ENCODE data around the gene MICAL1.

The MICAL1 gene

DNA sequence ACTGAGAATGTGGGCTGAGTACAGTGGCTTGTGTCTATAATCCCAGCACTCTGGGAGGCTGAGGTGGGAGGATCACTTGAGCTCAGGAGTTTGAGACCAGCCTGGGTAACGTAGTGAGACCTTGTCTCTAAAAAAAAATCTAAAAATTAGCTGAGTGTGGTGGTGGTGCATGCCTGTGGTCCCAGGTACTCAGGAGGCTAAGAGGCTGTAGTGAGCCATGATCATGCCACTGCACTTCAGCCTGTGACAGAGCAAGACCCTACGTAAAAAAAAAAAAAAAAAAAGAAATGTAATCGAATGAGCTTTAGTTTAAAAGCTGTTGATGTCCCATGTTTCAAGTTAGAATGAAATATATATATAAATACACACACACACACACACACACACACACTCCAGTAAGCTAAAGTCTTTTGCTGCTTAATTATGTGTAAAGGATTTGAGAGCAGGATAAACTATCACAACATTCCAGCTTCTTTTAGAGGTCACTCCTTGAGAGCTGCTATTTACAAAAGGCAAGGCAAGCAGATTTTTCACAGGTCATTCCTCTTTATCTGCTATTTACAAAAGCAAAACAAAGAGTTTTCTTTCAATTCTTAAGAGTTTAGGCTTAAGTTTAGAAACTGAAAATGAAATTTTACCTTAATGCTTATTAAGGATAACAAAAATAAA, 4.7 kb upstream of the MICAL1 start:
- TF ChIP-seq POLR2AphosphoS5 (IDR thresholded peaks at IDR 0.05; ENCODE audit: borderline replicate concordance, low read depth, low read length) (no peak), FOXP2 (optimal IDR thresholded peaks at IDR 0.05; ENCODE audit: control extremely low read depth, extremely low read length, insufficient read depth) (no peak), EZH2 (IDR thresholded peaks at IDR 0.05) (no peak)

GRCh38 chr6:109458774-109459531, 3.4 kb upstream of the MICAL1 start:
- Histone ChIP-seq H3K4me3 (no peak overlapping the region), H3K27ac (no peak overlapping the region)

More for the DNA sequence above, 4.7 kb upstream of the MICAL1 start:
- H3K9ac ChIP-seq (ENCODE audit: insufficient read length): no peak overlapping the region
- no peak for DNase-seq (ENCODE audit: low read depth, low spot score)
- H3K27ac ChIP-seq: peak overlapping the region; percentile 75
- no peaks in the 10 kb centered on the region for H3K9me3 ChIP-seq (ENCODE audit: low read depth, low read length)
- H3K36me3 ChIP-seq (ENCODE audit: insufficient read depth, low read length): peaks cover 37% of the 10 kb centered on the region
- H3K4me3 ChIP-seq: no peak overlapping the region

GRCh38 chr6:109457562-109457996, 2.0 kb upstream of the MICAL1 start:
- no peak for DNase-seq (ENCODE audit: low read depth, low spot score)
- Histone ChIP-seq H3K36me3 (ENCODE audit: insufficient read depth, low read length) (peaks cover 15% of the 10 kb centered on the region), H3K4me3 (peak overlapping the region; percentile 84), H3K9me3 (ENCODE audit: low read depth, low read length) (no peaks in the 10 kb centered on the region), H3K9ac (ENCODE audit: insufficient read length) (no peak overlapping the region), H3K27ac (peak overlapping the region; percentile 81)
- TF ChIP-seq EZH2 (IDR thresholded peaks at IDR 0.05) (no peak), FOXP2 (optimal IDR thresholded peaks at IDR 0.05; ENCODE audit: control extremely low read depth, extremely low read length, insufficient read depth) (no peak), POLR2AphosphoS5 (IDR thresholded peaks at IDR 0.05; ENCODE audit: borderline replicate concordance, low read depth, low read length) (peak; percentile 46; the same call in 1 of the 2 replicates)

More at GRCh38 chr6:109458774-109459531, 3.4 kb upstream of the MICAL1 start:
- TF ChIP-seq EZH2 (IDR thresholded peaks at IDR 0.05): no peak
- TF ChIP-seq POLR2AphosphoS5 (IDR thresholded peaks at IDR 0.05; ENCODE audit: borderline replicate concordance, low read depth, low read length): no peak
- no peaks in the 10 kb centered on the region for H3K9me3 ChIP-seq (ENCODE audit: low read depth, low read length)
- no peak for DNase-seq (ENCODE audit: low read depth, low spot score)
- peaks cover 24% of the 10 kb centered on the region for H3K36me3 ChIP-seq (ENCODE audit: insufficient read depth, low read length)
- no peak overlapping the region for H3K9ac ChIP-seq (ENCODE audit: insufficient read length)

GRCh38 chr6:109456710-109457561, 1.4 kb upstream of the MICAL1 start:
- Histone ChIP-seq H3K4me3 (peak overlapping the region; percentile 84), H3K27ac (peak overlapping the region; percentile 81)

GRCh38 chr6:109456111-109456583, 575 bp upstream of the MICAL1 start:
- Histone ChIP-seq H3K27ac (no peak overlapping the region), H3K9me3 (ENCODE audit: low read depth, low read length) (no peaks in the 10 kb centered on the region), H3K36me3 (ENCODE audit: insufficient read depth, low read length) (peaks cover 2% of the 10 kb centered on the region), H3K4me3 (peak overlapping the region; percentile 84), H3K9ac (ENCODE audit: insufficient read length) (peak overlapping the region; percentile 66)
- TF ChIP-seq POLR2AphosphoS5 (IDR thresholded peaks at IDR 0.05; ENCODE audit: borderline replicate concordance, low read depth, low read length) (no peak), EZH2 (IDR thresholded peaks at IDR 0.05) (no peak), FOXP2 (optimal IDR thresholded peaks at IDR 0.05; ENCODE audit: control extremely low read depth, extremely low read length, insufficient read depth) (no peak)
- DNase-seq (ENCODE audit: low read depth, low spot score): no peak

More at GRCh38 chr6:109456710-109457561, 1.4 kb upstream of the MICAL1 start:
- TF ChIP-seq EZH2 (IDR thresholded peaks at IDR 0.05) (no peak), POLR2AphosphoS5 (IDR thresholded peaks at IDR 0.05; ENCODE audit: borderline replicate concordance, low read depth, low read length) (no peak), FOXP2 (optimal IDR thresholded peaks at IDR 0.05; ENCODE audit: control extremely low read depth, extremely low read length, insufficient read depth) (no peak)
- H3K9me3 ChIP-seq (ENCODE audit: low read depth, low read length): no peaks in the 10 kb centered on the region
- H3K36me3 ChIP-seq (ENCODE audit: insufficient read depth, low read length): peaks cover 9% of the 10 kb centered on the region
- no peak overlapping the region for H3K9ac ChIP-seq (ENCODE audit: insufficient read length)
- DNase-seq (ENCODE audit: low read depth, low spot score): no peak

DNA sequence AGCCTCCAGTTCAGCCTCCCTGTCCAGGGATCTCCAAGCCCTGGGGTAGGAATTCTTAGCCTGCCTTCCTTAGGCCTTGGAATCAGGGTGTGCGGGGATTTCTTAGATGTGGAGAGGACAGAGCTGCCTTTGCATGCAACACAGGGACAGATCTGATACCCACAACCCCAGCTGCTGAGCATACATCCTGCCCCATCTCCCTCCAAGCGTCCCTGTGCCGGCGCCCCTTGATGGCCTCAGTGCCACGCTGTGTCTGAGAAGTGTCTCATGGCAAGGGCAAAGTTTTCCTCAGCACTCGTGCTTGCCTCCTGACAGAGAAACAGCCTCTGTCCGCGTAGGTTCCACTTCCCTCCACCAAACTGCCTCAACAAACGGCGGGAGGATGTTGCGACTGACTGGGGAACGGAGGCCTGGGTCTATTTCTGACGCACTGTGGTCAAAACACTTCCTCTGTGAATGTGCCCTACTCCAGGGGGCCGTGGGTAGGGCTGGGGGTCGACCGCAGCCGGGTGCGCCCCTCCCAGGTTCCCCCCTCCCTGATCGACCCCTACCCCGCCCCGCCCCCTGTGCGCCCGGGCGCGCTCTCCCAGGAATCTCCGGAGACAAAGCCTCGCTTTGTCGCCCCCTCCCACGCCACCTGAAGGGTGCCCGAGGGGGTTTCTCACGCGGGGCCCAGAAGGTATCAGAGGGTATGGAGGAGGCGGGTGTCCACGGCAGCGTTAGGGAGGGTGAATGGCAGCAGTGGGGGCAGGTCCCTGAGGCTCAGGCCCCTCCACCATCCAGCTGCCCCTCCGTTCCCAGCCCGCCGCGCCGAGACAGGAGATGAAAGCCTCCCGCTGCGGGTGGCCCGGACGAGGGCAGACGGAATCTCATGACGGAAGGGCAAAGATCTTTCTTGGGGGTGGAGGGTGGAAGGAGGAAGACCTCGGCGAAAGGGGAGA, 806 bp downstream of the MICAL1 start:
- H3K9ac ChIP-seq (ENCODE audit: insufficient read length): peak overlapping the region; percentile 63
- H3K27ac ChIP-seq: peak overlapping the region; percentile 57; the same call in 1 of the 2 replicates
- no peaks in the 10 kb centered on the region for H3K9me3 ChIP-seq (ENCODE audit: low read depth, low read length)
- DNase-seq (ENCODE audit: low read depth, low spot score): no peak
- H3K36me3 ChIP-seq (ENCODE audit: insufficient read depth, low read length): no peaks in the 10 kb centered on the region
- no peak for TF ChIP-seq FOXP2 (optimal IDR thresholded peaks at IDR 0.05; ENCODE audit: control extremely low read depth, extremely low read length, insufficient read depth)
- 0 out of 2 replicates have a peak, but pooled peaks have one; percentile 7 for TF ChIP-seq POLR2AphosphoS5 (IDR thresholded peaks at IDR 0.05; ENCODE audit: borderline replicate concordance, low read depth, low read length)
- H3K4me3 ChIP-seq: peak overlapping the region; percentile 84
